NOMO-1 (cell line): ENCODE data around the gene HLA-F.

Experiments used
- DNase-seq, 2 experiments: peaks; one replicate each; lab custom pipeline; 2025; ENCODE audit not compliant: unreplicated experiment in 2 of 2; lab: John Stamatoyannopoulos, UW

Gene HLA-F

GRCh38 chr6:29723666-29724588 lies 693 bp downstream of the HLA-F start:
- DNase-seq: no peak

GRCh38 chr6:29724937-29725869 lies 2.0 kb downstream of the HLA-F start:
- no peak for DNase-seq

- DNase-seq: no peak
These were observed 2.8 kb downstream of the HLA-F start for GRCh38 chr6:29726001-29726400.

GRCh38 chr6:29726571-29727194 lies 3.4 kb downstream of the HLA-F start:
- no peak for DNase-seq

- DNase-seq: no peak
These were observed 4.4 kb downstream of the HLA-F start for GRCh38 chr6:29727637-29728036.

- DNase-seq: no peak
These were observed 5.1 kb downstream of the HLA-F start for GRCh38 chr6:29728173-29728874.

GRCh38 chr6:29728875-29729270 lies 5.6 kb downstream of the HLA-F start:
- DNase-seq: no peak

GRCh38 chr6:29729774-29730328 lies 6.6 kb downstream of the HLA-F start:
- DNase-seq: no peak

GRCh38 chr6:29730575-29731126 lies 7.4 kb downstream of the HLA-F start:
- no peak for DNase-seq

- no peak for DNase-seq
These were observed 8.0 kb downstream of the HLA-F start for GRCh38 chr6:29731281-29731680.

GRCh38 chr6:29733057-29733456 lies 9.8 kb downstream of the HLA-F start:
- DNase-seq: no peak

- peak; percentile 40 to 44 for DNase-seq
These were observed 11.1 kb downstream of the HLA-F start for GRCh38 chr6:29734046-29735018.

GRCh38 chr6:29736563-29736962 lies 13.3 kb downstream of the HLA-F start:
- DNase-seq: no peak

GRCh38 chr6:29737707-29738630 lies 14.7 kb downstream of the HLA-F start:
- DNase-seq: peak; percentile 24 to 40

- DNase-seq: no peak
These were observed 16.1 kb downstream of the HLA-F start for GRCh38 chr6:29739136-29739881.

GRCh38 chr6:29739882-29740261 lies 16.6 kb downstream of the HLA-F start:
- no peak for DNase-seq

- no peak for DNase-seq
These were observed 18.4 kb downstream of the HLA-F start for GRCh38 chr6:29741592-29741991.
